Pulmonary artery endothelial cell (primary cell): ENCODE results near the gene FCHSD2. TPM values are rescaled to one million over a fixed set of nuclear protein-coding genes. Genes with fewer than 3 reads are reported as not detected.

Experiments used
- DNase-seq: peaks from one replicate; pipeline ENCODE4 v3.0.0-alpha.2; 2011; ENCODE audit warnings: low read depth, low spot score
- total RNA-seq: library from RNA; depleted of rRNA; stranded (reverse); fragments of >200 nt; gene quantifications from 2 replicates; pipeline ENCODE4 v1.2.3, GENCODE V29; 2014

The FCHSD2 gene
- total RNA-seq, 1 donor from 2014 or later = 14.9 TPM

- DNase-seq = no peak
Measured at GRCh38 chr11:72974487-72975205, 167.5 kb downstream of the FCHSD2 start.

DNA sequence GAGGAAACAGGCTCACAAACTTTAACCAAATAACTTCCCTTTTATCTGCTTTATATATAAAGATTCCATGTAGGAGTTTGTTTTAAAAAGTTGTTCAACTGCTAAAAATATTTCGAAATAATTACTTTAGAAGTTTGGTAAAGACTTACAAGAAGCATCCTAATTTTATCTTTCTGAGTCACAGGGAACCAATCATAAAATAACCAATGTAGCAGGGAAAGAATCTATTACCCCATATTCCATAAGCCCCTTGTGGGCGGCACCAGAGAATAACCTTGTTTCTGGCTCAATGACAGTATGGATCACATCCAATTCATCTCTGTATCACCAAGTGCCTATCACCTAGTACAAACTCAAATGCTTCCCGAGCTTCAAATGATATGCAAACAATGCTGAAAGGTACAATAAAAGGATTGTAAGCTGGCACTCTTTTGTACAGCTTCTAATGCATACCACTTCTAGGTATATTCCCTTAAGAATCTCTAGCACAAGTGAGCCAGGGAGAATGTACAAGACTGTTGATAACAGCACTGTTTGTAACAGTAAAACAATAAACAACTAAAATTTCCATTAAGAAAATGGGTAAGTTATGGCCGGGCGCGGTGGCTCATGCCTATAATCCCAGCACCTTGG is 169.5 kb downstream of the FCHSD2 start:
- no peak for DNase-seq

DNA sequence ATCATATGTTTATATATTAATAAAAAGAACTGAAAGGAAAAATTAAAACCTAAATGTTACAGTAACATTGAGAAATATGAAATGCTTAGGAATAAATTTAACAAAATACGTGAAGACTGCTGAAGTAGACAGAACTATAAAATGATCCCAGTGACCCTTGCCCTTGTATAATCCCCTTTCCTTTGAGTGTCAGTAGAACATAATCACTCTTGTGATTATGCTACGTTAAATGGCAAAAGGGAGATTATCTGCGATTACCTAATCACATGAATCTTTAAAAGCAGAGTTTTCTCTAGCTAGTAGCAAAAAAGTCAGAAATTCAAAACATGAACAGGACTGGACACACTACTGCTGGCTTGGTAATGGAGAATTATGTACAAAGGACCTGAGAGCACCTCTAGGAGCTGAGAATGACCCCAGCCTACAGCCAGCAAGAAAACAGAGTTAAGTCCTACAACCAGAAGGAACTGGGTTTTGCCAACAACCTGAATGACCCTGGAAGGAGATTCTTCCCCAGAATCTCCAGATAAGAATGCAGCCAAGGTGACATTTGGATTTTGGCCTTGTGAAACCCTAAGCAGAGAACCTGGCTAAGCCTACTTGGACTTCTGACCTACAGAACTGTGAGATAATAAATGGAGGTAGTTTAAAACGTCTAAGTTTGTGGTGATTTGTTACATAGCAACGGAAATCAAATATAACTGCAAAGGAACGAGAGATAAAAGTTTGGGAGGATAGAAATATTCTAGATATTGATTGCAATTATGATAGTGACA is 170.7 kb downstream of the FCHSD2 start:
- DNase-seq = no peak

DNA sequence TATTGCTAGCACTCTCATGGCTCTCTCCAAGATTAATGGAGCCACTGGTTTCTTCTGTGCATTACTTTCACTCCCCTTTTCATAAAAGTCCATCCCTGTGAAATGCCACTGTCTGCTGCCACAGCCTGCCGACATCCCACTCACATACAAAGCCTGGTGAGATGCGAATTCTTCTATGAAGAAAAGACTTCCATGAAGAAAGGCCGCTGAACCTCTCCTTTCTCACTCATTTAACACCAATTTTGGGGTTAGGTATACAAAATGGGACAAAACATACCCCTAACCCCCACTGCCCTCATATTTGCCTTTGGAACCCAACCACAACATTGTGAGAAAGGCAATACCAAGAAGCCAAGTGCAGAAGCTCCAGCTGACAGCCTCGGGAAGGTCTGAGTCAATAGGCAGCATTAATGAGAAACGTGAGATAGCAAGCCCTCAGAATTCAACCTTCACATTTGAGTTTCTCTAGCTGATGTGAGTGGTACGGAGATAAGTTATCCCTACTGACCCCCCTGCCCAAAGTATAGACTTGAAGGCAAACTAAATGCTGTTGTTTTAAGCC is 171.5 kb downstream of the FCHSD2 start:
- DNase-seq = no peak

- DNase-seq = no peak
Measured at GRCh38 chr11:72969894-72970335, 172.2 kb downstream of the FCHSD2 start.

GRCh38 chr11:72968390-72968789 is 173.7 kb downstream of the FCHSD2 start:
- no peak for DNase-seq

- peak; percentile 65 for DNase-seq
Measured at GRCh38 chr11:72965672-72966071, 176.4 kb downstream of the FCHSD2 start.

DNA sequence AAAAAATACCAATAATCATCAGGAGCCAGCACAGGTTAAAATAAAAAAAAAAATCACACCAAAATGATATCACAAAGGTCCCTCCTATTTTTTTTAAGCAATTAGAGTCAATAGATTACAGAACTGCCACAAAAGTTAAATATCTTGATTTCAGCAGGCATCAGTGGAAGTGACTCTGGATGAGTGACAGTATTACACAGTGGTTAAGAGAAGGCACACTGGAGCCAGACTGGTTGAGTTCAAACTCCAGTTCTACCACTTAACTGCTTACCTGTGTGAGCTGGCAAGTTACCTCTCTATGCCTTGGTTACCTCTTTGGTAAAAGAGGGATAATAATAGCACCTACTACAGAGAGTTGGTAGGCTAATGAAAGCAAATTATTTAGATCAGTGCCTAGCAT is 179.4 kb downstream of the FCHSD2 start:
- no peak for DNase-seq

DNA sequence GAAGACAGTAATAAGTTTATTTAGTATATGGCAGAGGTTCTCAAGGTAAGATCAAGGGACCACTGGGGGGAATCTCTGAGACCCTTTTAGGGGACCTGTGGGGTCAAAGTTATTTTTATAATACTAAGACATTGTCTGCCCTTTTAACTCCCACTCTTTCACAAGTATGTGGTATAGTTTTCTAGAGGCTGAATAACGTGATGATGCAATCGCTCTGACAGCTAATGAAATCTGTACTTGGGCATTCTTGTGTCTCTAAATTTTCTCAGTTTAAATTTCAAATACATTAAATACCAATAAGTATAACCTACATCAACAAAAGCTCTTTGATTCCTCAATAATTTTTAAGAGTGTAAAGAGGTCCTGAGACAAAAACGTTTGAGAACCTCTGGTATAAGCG is 180.0 kb downstream of the FCHSD2 start:
- no peak for DNase-seq

DNA sequence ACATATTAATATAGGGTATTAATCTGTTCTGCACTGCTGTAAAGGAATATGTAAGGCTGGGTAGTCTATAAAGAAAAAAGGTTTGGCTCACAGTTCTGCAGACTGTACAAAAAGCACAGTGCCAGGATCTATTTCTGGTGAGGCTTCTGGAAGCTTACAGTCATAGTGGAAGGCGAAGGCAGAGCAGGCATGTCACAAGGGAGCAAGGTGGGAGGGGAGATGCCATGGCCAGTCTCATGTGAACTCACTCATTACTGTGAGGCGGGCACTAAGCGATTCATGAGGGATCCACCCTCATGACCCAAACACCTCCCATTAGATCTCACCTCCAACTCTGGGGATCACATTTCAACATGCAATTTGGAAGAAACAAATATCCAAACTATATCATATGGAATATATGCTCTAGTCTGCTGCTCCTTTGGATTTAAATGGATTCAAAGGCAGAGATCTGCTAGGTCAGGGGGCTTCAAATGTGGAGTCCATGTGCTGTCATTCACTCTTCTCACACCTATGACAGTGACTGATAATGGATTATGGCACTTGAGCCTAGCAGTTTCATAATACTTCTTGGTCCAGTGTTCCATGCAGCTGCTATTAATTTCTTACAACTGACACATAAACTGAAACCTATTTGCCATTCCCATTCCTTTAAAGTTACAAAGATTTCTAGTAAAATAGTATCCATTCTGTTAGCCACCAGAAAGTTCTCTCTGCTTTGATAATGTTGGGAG is 182.0 kb downstream of the FCHSD2 start:
- DNase-seq = no peak

- DNase-seq = no peak
Measured at GRCh38 chr11:72958791-72959190, 183.3 kb downstream of the FCHSD2 start.

GRCh38 chr11:72955466-72955865 is 186.7 kb downstream of the FCHSD2 start:
- DNase-seq = no peak

DNA sequence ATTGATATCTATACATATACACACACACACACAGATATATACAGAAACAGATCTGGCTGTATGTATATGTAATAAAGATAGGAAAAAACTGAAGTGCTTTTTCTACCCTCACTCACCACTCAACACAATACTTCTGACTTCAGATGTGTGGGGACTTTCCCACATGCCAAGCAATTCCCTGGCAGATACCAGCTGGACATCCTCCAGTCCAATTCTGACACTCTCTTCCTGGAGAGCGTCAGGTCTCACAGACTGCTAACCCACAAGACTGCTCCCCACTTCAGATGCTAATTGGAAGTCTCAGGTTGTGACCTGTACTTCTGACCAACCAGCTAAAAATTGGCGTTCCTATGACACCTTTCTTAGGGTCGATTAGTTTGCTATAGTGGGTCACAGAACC is 187.3 kb downstream of the FCHSD2 start:
- DNase-seq = no peak

GRCh38 chr11:72953637-72954036 is 188.5 kb downstream of the FCHSD2 start:
- DNase-seq = no peak

DNA sequence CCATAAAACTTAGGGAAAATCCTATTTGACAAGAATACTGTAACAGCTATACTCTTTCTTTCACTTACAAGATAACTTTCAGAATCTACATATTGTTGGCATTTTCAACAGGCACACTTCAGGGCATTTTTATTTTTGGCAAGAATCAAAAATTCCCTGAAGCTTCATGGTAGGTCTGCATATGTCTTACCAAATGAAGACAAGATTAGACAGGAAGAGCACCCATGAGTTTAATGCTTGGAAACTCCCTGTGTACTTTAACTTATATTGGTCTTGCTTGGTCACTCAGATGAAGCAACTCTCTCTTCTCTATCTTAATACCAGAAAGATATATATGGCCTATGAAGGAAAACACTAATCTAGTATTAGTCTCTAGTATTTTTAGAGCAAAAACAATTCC is 190.2 kb downstream of the FCHSD2 start:
- no peak for DNase-seq

DNA sequence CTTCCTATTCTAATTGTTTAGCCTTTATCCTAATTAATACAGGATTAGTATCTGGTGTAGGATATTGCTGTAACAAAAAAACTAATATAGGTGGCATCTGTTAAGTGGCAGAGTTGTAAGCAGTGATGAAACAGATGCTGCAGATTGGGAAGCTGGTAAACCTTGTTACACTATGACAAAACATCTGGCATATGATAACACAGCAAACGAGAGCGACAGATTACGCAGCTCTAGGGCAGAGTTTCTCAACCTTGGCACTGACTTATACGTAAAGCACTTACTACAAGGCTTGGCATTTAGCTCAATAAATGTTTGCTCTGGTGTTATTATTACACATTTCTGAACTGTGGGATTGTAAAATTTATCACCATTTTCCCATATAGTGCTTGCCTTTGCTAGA is 190.9 kb downstream of the FCHSD2 start:
- no peak for DNase-seq

DNA sequence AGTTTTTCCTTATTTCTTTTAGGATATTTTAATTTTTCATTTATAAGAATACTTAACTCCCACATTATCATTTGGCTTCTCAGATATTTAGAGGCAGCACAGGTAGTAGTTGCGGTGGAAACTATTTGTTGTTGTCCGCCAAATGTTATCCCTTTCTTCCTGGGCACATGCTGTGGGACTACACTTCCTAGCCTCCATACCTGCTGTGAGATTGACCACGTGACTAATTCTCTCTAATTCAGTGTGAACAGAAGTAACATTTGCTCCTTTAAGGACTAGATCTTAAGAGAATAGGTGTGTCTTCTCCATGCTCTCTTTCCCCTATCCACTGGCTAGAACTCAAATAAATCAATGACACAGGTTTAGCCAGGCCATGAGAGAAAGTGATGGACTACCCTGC is 191.4 kb downstream of the FCHSD2 start:
- DNase-seq = no peak

DNA sequence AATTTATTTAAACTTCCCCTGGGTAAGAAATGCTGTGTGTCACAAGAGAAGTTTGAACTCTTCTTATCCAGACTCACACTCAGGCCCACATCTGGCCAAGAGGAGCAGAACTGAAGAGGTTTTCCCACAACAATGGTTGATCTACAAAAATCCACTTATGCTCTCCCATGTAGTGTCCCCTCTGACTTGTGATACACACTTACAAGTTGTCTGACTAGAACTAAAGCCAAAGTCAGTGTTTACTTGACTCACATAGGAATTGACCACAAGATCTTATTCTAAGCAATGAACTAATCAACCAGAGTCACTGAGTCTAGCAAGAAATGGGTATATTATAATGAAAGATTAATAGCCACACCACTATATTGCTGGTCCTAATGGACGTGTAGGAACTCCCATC is 194.9 kb downstream of the FCHSD2 start:
- no peak for DNase-seq

GRCh38 chr11:72943664-72944063 is 198.5 kb downstream of the FCHSD2 start:
- DNase-seq = no peak

GRCh38 chr11:72940417-72940816 is 201.7 kb downstream of the FCHSD2 start:
- no peak for DNase-seq

DNA sequence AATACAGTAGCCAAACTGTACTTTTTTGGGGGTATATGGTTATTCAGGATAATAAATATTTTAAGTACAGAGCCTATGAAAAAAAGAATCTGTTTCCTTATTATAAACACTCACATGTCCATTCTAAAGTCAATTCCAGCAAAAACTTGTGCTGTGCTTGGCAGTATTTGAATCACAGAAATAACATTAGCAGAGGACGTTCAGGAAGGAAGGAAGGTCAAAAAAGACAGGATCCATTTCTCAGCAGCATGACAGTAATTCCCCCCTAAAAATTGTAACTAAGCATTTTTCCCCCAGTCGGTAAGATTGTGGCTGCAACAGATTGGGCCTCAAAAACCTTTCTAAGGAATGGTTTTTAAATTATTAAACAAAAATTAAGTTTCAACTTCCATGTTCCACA is 203.1 kb downstream of the FCHSD2 start:
- no peak for DNase-seq
